ENCODE results near the gene CLEC4G.

CLEC4G gene

GRCh38 chr19:7691497-7691896 is 40.4 kb downstream of the CLEC4G start:
- DNase-seq: no peak

DNA sequence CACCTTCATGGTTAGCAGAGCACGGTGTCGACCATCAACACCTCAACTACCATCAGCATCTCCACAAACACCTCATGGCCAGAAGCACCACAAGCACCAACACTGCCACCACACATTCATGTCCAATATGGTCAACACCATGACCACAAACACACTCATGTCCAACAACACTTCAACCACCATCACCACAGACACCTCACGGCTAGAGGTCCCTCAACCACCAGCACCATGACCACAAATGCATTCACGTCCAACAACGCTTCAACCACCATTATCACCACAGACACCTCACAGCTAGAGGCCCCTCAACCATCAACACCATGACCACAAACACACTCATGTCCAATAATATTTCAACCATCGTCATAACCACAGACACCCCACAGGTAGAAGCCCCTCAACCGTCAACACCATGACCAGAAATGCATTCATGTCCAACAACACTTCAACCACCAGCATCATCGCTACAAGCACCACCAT is 41.1 kb downstream of the CLEC4G start:
- DNase-seq: no peak

GRCh38 chr19:7689165-7689564 is 42.7 kb downstream of the CLEC4G start:
- DNase-seq: no peak

- DNase-seq: no peak
Measured at GRCh38 chr19:7687177-7687576, 44.7 kb downstream of the CLEC4G start.

- DNase-seq: no peak
Measured at GRCh38 chr19:7685546-7686445, 46.1 kb downstream of the CLEC4G start.

DNA sequence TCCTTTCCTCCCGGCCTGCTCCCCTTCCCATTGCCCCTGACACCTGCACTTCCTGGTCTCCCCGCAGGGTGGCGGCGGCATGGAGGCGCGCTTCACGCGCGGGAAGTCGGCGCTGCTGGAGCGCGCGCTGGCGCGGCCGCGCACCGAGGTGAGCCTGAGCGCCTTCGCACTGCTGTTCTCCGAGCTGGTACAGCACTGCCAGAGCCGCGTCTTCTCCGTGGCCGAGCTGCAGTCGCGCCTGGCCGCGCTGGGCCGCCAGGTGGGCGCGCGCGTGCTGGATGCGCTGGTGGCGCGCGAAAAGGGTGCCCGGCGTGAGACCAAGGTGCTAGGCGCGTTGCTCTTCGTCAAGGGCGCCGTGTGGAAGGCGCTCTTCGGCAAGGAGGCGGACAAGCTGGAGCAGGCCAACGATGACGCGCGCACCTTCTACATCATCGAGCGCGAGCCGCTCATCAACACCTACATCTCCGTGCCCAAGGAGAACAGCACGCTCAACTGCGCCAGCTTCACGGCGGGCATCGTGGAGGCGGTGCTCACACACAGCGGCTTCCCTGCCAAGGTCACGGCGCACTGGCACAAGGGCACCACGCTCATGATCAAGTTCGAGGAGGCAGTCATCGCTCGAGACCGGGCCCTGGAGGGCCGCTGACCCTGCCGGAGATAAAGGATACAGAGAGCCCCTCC is 49.6 kb downstream of the CLEC4G start:
- no peak for DNase-seq

- DNase-seq: peak; percentile 84
Measured at GRCh38 chr19:7681340-7682174, 50.4 kb downstream of the CLEC4G start.

GRCh38 chr19:7680606-7681339 is 51.1 kb downstream of the CLEC4G start, which contains the start of gene TRAPPC5:
Gene TRAPPC5, plus strand, starts transcription at chr19:7680833. Its CDS starts 1,421 bp downstream, at chr19:7682254.
- peak; percentile 92 for DNase-seq

- no peak for DNase-seq
Measured at GRCh38 chr19:7679771-7680605, 51.9 kb downstream of the CLEC4G start.

- no peak for DNase-seq
Measured at GRCh38 chr19:7678971-7679751, 52.7 kb downstream of the CLEC4G start.

Measured in femur (tissue), 1 donor.